Neural cell (in vitro differentiated cells): ENCODE results near the gene PRDM4. TPM values are rescaled to one million over a fixed set of nuclear protein-coding genes. Genes with fewer than 3 reads are reported as not detected.

Source experiments
- H2AFZ ChIP-seq: fragments of 200-600, 300-800 bp; sonication (generic), shearing (Covaris generic); 2 replicates; pipeline ENCODE4 v1.6.0; 2014; ENCODE audit warnings: low read depth, mild to moderate bottlenecking, antibody characterized with exemption, low read length, moderate library complexity
- H3F3A ChIP-seq: fragments of 200-600 bp; shearing (Covaris generic); 2 replicates; pipeline ENCODE4 v1.6.1; 2016; ENCODE audit warnings: mild to moderate bottlenecking, moderate library complexity, mixed read lengths, antibody characterized with exemption, low read length; ENCODE audit not compliant: insufficient read depth, poor library complexity, severe bottlenecking
- H3K27ac ChIP-seq: fragments of 200-600, 300-800 bp; sonication (generic), shearing (Covaris generic); 2 replicates; pipeline ENCODE4 v1.5.1; 2014; ENCODE audit warnings: mild to moderate bottlenecking, low read length, moderate library complexity
- H3K27me3 ChIP-seq: fragments of 300-800, 200-600 bp; sonication (generic), shearing (Covaris generic); 2 replicates; pipeline ENCODE4 v1.6.0; 2014; ENCODE audit warnings: mild to moderate bottlenecking, low read depth, low read length, moderate library complexity; ENCODE audit not compliant: insufficient read depth
- H3K36me3 ChIP-seq: fragments of 300-800, 200-600 bp; sonication (generic), shearing (Covaris generic); 2 replicates; pipeline ENCODE4 v1.5.1; 2014; ENCODE audit warnings: mild to moderate bottlenecking, antibody characterized with exemption, low read length, moderate library complexity; ENCODE audit not compliant: insufficient read depth
- H3K4me2 ChIP-seq: fragments of 300-800, 200-600 bp; sonication (generic), shearing (Covaris generic); 2 replicates; pipeline ENCODE4 v1.6.0; 2014; ENCODE audit warnings: mild to moderate bottlenecking, low read length
- H3K4me3 ChIP-seq: fragments of 300-800, 200-600 bp; sonication (generic), shearing (Covaris generic); 2 replicates; pipeline ENCODE4 v1.5.1; 2014; ENCODE audit warnings: mild to moderate bottlenecking, low read length, moderate library complexity
- H3K79me2 ChIP-seq: fragments of 200-600 bp; shearing (Covaris generic); replicated peaks from 2 replicates; pipeline ENCODE4 v1.6.0; 2014; ENCODE audit warnings: mild to moderate bottlenecking, low read length, moderate library complexity; ENCODE audit not compliant: insufficient read depth
- H3K9ac ChIP-seq: fragments of 300-800, 200-600 bp; sonication (generic), shearing (Covaris generic); 2 replicates; pipeline ENCODE4 v1.6.1; 2016; ENCODE audit warnings: mild to moderate bottlenecking, low read length, mixed read lengths
- H3K9me2 ChIP-seq: fragments of 200-600 bp; shearing (Covaris generic); 2 replicates; pipeline ENCODE4 v1.6.1; 2016; ENCODE audit warnings: mild to moderate bottlenecking, low read length, mixed read lengths; ENCODE audit not compliant: insufficient read depth
- H3K9me3 ChIP-seq: fragments of 200-600, 300-800 bp; sonication (generic), shearing (Covaris generic); 2 replicates; pipeline ENCODE4 v1.6.1; 2016; ENCODE audit warnings: mild to moderate bottlenecking, mixed run types, low read length, moderate library complexity, mixed read lengths
- H4K20me1 ChIP-seq: fragments of 200-600 bp; shearing (Covaris generic); 2 replicates; pipeline ENCODE4 v1.6.1; 2016; ENCODE audit warnings: mild to moderate bottlenecking, mixed run types; ENCODE audit not compliant: insufficient read depth
- CTCF ChIP-seq: fragments of 450-650 bp; IDR thresholded peaks from 2 replicates; pipeline ENCODE4 v1.5.1; 2014; ENCODE audit warnings: antibody characterized with exemption, mild to moderate bottlenecking, moderate library complexity; ENCODE audit not compliant: poor library complexity, severe bottlenecking
- EP300 ChIP-seq: fragments of 450-650 bp; conservative IDR thresholded peaks from 2 replicates; pipeline ENCODE4 v1.6.1; 2014; ENCODE audit warnings: antibody characterized with exemption, mild to moderate bottlenecking, moderate library complexity; ENCODE audit not compliant: poor library complexity, severe bottlenecking
- EZH2 ChIP-seq: fragments of 200-600, 300-800 bp; shearing (Covaris generic), sonication (generic); IDR thresholded peaks from 2 replicates; pipeline ENCODE4 v1.6.1; 2014; ENCODE audit warnings: antibody characterized with exemption, low read length, borderline replicate concordance, mild to moderate bottlenecking; ENCODE audit not compliant: insufficient read depth, poor library complexity, severe bottlenecking
- MXI1 ChIP-seq: fragments of 450-650 bp; conservative IDR thresholded peaks from 2 replicates; pipeline ENCODE4 v1.6.1; 2014; ENCODE audit warnings: antibody characterized with exemption, mild to moderate bottlenecking; ENCODE audit not compliant: poor library complexity, severe bottlenecking
- POLR2AphosphoS5 ChIP-seq: IDR thresholded peaks from 2 replicates; pipeline ENCODE4 v1.6.1; 2012
- RAD21 ChIP-seq: fragments of 450-650 bp; conservative IDR thresholded peaks from 2 replicates; pipeline ENCODE4 v1.6.1; 2014; ENCODE audit warnings: antibody characterized with exemption, mild to moderate bottlenecking, moderate library complexity
- REST ChIP-seq: IDR thresholded peaks from 2 replicates; pipeline ENCODE4 v1.6.1; 2012; ENCODE audit warnings: borderline replicate concordance
- SMC3 ChIP-seq: fragments of 450-650 bp; conservative IDR thresholded peaks from 2 replicates; pipeline ENCODE4 v1.6.1; 2014; ENCODE audit warnings: antibody characterized with exemption, mild to moderate bottlenecking, moderate library complexity; ENCODE audit not compliant: poor library complexity
- TAF1 ChIP-seq: IDR thresholded peaks from 2 replicates; pipeline ENCODE4 v1.6.1; 2012; ENCODE audit warnings: low read depth
- polyA plus RNA-seq: library from polyadenylated mRNA; depleted of rRNA; stranded (reverse); fragments of >200 nt; gene quantifications from 2 replicates; pipeline ENCODE4 v1.2.3, GENCODE V29; 2014

The PRDM4 gene
- polyA plus RNA-seq, 1 donor from 2014 or later: 46.0 TPM

GRCh38 chr12:107798580-107798979 lies 37.6 kb upstream of the PRDM4 start:
- Histone ChIP-seq H3K27ac (no peak overlapping the region), H3K9me3 (no peaks in the 10 kb centered on the region), H3K4me3 (no peak overlapping the region), H3F3A (no peaks in the 10 kb centered on the region), H3K27me3 (no peaks in the 10 kb centered on the region), H3K79me2 (no peaks in the 10 kb centered on the region), H4K20me1 (no peaks in the 10 kb centered on the region), H3K9me2 (no peaks in the 10 kb centered on the region), H3K9ac (no peak overlapping the region), H3K36me3 (no peaks in the 10 kb centered on the region), H3K4me2 (no peak overlapping the region), H2AFZ (no peak overlapping the region)
- no peak for TF ChIP-seq EP300
- no peak for TF ChIP-seq POLR2AphosphoS5
- no peak for TF ChIP-seq RAD21
- TF ChIP-seq EZH2: no peak
- no peak for TF ChIP-seq CTCF
- no peak for TF ChIP-seq TAF1

DNA sequence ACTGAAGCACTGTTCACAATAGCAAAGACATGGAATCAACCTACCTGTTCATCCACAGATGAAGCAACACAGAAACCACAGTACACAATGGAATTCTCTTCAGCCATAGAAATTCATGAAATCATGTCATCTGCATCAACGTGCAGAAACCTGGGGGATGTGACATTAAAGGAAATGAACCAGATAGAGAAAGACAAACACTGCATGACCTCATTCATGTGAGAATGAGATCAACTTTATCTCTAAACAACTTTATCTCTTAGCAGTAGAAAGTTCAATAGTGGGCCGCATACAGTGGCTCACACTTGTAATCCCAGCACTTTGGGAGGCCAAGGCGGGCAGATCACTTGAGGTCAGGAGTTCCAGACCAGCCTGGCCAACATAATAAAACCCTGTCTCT lies 33.5 kb upstream of the PRDM4 start:
- no peak overlapping the region for H3K27ac ChIP-seq
- H3K79me2 ChIP-seq: no peaks in the 10 kb centered on the region
- TF ChIP-seq MXI1: no peak
- no peak for TF ChIP-seq SMC3
- TF ChIP-seq RAD21: no peak
- TF ChIP-seq POLR2AphosphoS5: no peak
- TF ChIP-seq REST: no peak
- no peak for TF ChIP-seq TAF1
- no peak for TF ChIP-seq EP300
- no peak for TF ChIP-seq CTCF
- no peak for TF ChIP-seq EZH2
- no peaks in the 10 kb centered on the region for H3K9me3 ChIP-seq
- no peak overlapping the region for H3K9ac ChIP-seq
- no peaks in the 10 kb centered on the region for H3K36me3 ChIP-seq
- H3K4me2 ChIP-seq: no peak overlapping the region
- H4K20me1 ChIP-seq: no peaks in the 10 kb centered on the region
- H3F3A ChIP-seq: no peaks in the 10 kb centered on the region
- no peaks in the 10 kb centered on the region for H3K9me2 ChIP-seq
- no peak overlapping the region for H3K4me3 ChIP-seq
- no peak overlapping the region for H2AFZ ChIP-seq
- H3K27me3 ChIP-seq: no peaks in the 10 kb centered on the region
